ENCODE data around the gene PLS1.

DNA sequence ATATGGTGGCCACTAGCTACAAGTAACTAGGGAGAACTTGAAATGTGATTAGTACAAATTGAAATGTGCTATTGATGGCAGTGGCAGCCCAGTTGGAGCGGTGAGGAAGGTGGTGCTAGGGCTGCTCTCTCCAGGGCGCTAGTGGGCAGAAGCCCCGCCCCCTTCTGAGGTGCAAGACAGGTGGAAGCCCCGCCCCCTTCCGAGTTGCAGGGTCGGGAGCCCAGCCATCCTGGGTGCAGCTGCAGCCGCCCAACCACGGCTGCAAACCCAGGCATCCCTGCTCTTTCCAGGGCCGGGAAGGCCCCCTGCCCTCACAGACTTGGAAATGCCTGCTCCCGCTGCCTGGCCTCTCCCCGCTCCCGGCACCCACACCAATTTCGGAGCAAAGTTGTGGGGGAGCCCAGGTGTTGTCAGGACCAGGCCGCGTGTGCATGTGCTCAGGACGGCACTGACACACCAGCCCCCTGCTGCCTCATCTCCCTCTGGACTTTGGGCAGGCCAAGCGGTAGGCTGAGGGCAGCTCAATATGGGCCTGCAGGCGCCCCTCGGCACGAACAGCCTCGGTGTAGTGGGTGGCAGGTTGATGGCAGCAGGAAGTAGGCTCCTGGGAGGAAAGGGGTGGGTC, 27.7 kb upstream of the PLS1 start:
- TF ChIP-seq FOXM1 (IDR thresholded peaks at IDR 0.05; ENCODE audit: low read depth): no peak
- no peak for TF ChIP-seq RAD21 (IDR thresholded peaks at IDR 0.05; ENCODE audit: low read length)
- TF ChIP-seq EZH2phosphoT487 (IDR thresholded peaks at IDR 0.05; ENCODE audit: borderline replicate concordance, low read depth): no peak
- no peak for TF ChIP-seq POLR2AphosphoS5 (IDR thresholded peaks at IDR 0.05; ENCODE audit: low read depth, low read length)
- TF ChIP-seq, protein P1, sequence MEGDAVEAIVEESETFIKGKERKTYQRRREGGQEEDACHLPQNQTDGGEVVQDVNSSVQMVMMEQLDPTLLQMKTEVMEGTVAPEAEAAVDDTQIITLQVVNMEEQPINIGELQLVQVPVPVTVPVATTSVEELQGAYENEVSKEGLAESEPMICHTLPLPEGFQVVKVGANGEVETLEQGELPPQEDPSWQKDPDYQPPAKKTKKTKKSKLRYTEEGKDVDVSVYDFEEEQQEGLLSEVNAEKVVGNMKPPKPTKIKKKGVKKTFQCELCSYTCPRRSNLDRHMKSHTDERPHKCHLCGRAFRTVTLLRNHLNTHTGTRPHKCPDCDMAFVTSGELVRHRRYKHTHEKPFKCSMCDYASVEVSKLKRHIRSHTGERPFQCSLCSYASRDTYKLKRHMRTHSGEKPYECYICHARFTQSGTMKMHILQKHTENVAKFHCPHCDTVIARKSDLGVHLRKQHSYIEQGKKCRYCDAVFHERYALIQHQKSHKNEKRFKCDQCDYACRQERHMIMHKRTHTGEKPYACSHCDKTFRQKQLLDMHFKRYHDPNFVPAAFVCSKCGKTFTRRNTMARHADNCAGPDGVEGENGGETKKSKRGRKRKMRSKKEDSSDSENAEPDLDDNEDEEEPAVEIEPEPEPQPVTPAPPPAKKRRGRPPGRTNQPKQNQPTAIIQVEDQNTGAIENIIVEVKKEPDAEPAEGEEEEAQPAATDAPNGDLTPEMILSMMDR (IDR thresholded peaks at IDR 0.05): no peak
- no peak for TF ChIP-seq TAF1 (IDR thresholded peaks at IDR 0.05; ENCODE audit: borderline replicate concordance, low read depth, low read length)
- TF ChIP-seq, protein P2, sequence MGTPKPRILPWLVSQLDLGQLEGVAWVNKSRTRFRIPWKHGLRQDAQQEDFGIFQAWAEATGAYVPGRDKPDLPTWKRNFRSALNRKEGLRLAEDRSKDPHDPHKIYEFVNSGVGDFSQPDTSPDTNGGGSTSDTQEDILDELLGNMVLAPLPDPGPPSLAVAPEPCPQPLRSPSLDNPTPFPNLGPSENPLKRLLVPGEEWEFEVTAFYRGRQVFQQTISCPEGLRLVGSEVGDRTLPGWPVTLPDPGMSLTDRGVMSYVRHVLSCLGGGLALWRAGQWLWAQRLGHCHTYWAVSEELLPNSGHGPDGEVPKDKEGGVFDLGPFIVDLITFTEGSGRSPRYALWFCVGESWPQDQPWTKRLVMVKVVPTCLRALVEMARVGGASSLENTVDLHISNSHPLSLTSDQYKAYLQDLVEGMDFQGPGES (IDR thresholded peaks at IDR 0.05; ENCODE audit: low read depth, low read length): no peak
- no peak for TF ChIP-seq EP300 (IDR thresholded peaks at IDR 0.05; ENCODE audit: borderline replicate concordance in 1 of 2, low read depth in 1 of 2, low read length in 1 of 2)

All from SK-N-SH (cell line).